HG03558 (cell line): ENCODE measurements around the gene SBK2.
"Not testable (repeated sequence)": the region's sequence is repeated elsewhere in the genome, so short reads cannot be mapped to it uniquely, and the experiment has no call there.

Experiments used
- ATAC-seq: cut with Tn5 transposase; IDR thresholded peaks from one replicate; pipeline ENCODE4 v1.9.1; 2021; ENCODE audit warnings: moderate number of reproducible peaks; ENCODE audit not compliant: unreplicated experiment; ENCODE audit errors: extremely low read depth

The SBK2 gene

GRCh38 chr19:55536951-55537740 is at the start of gene SBK2:
Gene SBK2, minus strand, starts transcription at chr19:55537133. Its CDS starts 839 bp downstream, at chr19:55536294.
- no peak for ATAC-seq

GRCh38 chr19:55585658-55586339 is 48.9 kb upstream of the SBK2 start:
- ATAC-seq: no peak

- ATAC-seq: no peak
Observed at GRCh38 chr19:55584871-55585270, 47.9 kb upstream of the SBK2 start.

DNA sequence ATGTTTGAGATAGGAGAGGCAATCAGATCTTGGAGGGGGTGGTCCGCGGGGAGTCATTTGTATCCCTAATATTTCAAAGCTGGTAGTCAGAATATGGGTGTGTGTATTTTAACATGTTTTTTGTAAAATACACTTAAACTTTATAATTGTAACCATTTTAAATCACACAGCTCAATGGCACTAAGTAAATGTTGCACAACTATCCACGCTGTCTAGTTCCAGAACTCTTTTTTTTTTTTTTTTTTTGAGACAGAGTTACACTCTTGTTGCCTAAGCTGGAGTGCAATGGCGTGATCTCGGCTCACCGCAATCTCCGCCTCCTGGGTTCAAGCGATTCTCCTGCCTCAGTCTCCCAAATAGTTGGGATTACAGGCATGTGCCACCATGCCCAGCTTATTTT is 47.0 kb upstream of the SBK2 start:
- not testable (repeated sequence) for ATAC-seq

DNA sequence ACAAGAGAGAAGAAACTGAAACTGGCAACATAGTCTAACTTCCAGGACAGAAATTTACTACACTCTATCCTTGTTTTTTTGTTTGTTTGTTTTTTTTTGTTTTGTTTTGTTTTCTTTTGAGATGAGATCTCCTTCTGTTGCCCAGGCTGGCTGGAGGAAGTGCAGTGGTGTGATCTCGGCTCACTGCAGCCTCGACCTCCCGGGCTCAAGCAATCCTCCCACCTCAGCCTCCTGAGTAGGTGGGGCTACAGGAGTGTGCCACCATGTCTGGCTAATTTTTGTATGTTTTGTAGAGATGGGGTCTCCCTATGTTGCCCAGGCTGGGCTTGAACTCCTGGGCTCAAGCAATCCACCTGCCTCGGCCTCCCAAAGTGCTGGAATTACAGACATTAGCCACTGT is 45.4 kb upstream of the SBK2 start:
- not testable (repeated sequence) for ATAC-seq

GRCh38 chr19:55581823-55582223 is 44.9 kb upstream of the SBK2 start:
- ATAC-seq: no peak

DNA sequence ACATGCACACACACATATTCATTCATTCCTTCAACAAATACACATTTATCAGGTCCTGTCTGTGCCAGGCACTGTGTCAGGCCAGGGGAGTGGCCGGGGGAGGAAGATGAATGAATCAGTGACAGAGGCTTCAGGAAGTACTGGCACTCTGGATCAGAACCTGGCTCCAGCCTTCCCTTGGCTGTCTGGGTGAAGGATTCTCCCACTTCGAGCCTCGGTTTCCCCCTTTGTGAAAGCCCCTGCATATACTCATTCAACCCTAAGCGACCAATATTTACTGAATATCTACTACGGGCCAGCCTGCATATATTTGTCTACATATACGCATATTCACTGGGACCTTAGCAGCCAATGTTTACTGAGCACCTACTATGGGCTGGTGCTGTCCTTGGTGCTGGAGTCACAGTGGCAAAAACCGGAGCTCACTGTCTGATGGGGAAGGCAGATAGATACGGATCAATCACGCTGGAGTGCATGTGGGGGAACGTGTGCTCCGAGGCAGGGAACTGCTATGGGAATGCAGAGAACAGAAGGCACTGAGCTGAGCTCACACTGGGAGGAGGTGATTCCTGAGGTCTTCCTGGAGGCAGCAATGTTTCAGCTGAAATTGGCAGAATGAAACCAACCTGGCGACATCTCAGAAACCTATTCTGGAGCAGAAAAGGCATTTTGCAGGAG is 44.4 kb upstream of the SBK2 start:
- ATAC-seq: no peak

- no peak for ATAC-seq
Observed at GRCh38 chr19:55580628-55581144, 43.8 kb upstream of the SBK2 start, which contains the start of gene ZNF579. Gene ZNF579, minus strand, starts transcription at chr19:55580848. Its CDS starts 1,209 bp downstream, at chr19:55579639.

- no peak for ATAC-seq
Observed at GRCh38 chr19:55579766-55580621, 43.1 kb upstream of the SBK2 start.

- no peak for ATAC-seq
Observed at GRCh38 chr19:55578761-55579747, 42.1 kb upstream of the SBK2 start.

DNA sequence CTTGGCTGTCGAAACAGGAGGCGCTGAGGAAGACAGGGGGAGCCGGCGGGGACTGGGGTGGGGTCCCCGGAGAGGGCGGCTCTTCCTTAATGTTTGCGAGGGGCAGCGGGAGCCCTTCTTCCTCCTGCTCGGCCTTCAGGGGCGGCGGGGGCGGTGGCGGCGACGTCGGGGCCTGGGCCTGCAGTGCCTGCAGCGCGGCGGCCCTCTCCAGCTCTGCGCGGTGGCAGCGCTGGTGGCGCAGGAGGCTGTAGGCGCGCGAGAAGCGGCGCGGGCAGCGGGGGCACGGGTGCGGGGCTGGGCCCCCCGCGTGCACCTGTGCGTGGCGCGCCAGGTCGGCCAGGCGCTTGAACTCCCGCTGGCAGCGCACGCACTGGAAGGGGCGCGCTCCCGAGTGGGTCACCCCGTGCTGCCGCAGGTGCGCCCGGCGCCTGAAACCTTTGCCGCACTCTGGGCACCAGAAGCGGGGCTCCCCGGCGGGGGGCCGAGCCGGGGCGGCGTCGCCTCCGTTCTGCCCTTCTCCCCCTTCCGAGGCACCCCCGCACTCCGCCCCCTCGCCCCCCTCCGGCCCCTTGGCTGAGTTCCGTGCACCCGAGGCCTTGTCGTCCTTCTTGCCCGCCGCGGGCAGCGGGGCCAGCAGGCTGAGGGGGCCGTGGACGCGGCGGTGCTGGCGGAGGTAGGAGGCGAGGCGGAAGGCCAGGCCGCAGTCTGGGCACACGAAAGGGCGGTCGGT is 41.3 kb upstream of the SBK2 start:
- no peak for ATAC-seq

DNA sequence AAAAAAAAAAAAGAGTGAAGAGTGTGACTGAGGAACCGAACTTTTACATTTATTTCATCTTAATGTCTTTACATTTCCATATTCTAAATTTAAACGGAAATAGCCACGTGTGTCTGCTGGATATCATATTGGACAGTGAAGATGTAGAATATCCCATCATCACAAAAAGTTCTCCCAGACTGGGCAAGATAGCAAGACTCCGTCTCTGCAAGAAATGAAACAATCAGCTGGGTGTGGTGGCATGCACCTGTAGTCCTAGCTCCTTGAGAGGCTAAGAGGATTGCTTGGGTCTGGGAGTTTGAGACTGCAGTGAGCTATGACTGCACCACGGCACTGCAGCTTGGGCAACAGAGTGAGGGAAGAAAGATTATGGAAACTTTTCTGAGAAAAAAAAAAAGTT is 39.8 kb upstream of the SBK2 start:
- no peak for ATAC-seq

GRCh38 chr19:55573929-55574328 is 37.0 kb upstream of the SBK2 start:
- ATAC-seq: not testable (repeated sequence)

GRCh38 chr19:55569477-55569876 is 32.5 kb upstream of the SBK2 start:
- ATAC-seq: not testable (repeated sequence)

- no peak for ATAC-seq
Observed at GRCh38 chr19:55567708-55568328, 30.9 kb upstream of the SBK2 start.

- no peak for ATAC-seq
Observed at GRCh38 chr19:55566823-55567222, 29.9 kb upstream of the SBK2 start.

- ATAC-seq: no peak
Observed at GRCh38 chr19:55563261-55563690, 26.3 kb upstream of the SBK2 start.

DNA sequence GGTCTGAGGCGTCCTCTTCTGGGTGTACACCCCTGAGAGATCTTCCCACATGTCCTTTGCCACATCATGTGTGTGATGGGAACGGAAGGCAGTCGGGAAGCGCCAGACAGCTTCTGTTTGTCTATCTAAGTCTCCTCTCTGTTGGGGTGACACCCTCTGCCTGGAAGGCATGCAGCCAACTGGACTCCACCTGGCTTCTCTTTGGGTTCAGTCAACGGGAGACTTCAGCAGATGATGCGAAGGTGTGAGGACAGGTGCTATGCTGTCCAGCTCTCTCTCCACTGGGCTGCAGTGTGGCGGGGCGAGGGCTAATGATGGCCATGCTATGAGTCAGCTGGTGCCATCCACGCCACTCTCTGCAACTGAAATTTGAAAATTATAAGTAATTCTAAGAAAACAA is 22.8 kb upstream of the SBK2 start:
- no peak for ATAC-seq
